Measurements from ENCODE around the gene DCHS1. TPM values are rescaled to one million over a fixed set of nuclear protein-coding genes. Genes with fewer than 3 reads are reported as not detected.

The DCHS1 gene
- total and polyA plus RNA-seq, 9 of the 15 experiments (the other 6 are each of a cell fraction or from before 2014, with no cell fraction given) = 0.04 to 0.49 (median 0.14) TPM; not detected in 2

DNA sequence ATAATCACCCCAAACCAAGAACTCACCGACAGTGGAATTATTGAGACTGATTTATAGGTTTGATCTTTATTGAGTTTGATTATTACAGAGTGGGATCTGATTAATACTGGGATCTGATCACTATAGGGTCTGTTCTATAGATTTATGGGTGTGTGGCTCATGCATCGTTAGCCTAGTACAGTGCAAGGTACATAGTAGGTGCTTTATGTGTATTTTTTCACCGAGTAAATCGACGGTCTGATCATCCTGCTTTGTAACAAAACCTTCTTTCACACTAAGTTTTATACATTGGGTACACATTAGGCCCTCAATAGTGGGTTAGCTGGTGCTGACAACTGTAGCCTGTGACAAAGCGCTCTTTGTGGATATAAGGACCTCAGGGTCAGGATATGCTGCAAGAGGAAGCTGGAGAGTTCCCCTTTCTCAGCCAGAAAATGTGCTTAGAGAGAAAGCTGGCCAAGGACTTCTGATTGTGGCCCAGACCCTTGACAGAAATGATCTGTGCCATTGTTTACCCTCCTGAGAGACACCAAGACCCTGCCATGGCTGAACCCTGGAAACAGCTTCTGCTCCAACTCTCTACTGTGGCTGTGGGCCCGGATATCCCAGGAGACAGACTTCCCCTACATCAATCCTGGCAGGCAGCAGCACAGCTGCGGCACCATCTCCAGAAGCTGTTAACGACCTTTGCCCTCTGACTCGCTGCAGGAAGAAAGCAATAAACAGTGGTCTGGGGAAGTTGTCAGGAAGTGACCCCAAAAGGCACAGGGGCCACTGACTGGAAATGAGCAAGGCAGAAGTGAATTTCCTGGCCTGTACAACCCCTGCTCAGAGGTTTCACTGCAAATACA lies 20.3 kb downstream of the DCHS1 start (continued):
- TF ChIP-seq, protein P1, sequence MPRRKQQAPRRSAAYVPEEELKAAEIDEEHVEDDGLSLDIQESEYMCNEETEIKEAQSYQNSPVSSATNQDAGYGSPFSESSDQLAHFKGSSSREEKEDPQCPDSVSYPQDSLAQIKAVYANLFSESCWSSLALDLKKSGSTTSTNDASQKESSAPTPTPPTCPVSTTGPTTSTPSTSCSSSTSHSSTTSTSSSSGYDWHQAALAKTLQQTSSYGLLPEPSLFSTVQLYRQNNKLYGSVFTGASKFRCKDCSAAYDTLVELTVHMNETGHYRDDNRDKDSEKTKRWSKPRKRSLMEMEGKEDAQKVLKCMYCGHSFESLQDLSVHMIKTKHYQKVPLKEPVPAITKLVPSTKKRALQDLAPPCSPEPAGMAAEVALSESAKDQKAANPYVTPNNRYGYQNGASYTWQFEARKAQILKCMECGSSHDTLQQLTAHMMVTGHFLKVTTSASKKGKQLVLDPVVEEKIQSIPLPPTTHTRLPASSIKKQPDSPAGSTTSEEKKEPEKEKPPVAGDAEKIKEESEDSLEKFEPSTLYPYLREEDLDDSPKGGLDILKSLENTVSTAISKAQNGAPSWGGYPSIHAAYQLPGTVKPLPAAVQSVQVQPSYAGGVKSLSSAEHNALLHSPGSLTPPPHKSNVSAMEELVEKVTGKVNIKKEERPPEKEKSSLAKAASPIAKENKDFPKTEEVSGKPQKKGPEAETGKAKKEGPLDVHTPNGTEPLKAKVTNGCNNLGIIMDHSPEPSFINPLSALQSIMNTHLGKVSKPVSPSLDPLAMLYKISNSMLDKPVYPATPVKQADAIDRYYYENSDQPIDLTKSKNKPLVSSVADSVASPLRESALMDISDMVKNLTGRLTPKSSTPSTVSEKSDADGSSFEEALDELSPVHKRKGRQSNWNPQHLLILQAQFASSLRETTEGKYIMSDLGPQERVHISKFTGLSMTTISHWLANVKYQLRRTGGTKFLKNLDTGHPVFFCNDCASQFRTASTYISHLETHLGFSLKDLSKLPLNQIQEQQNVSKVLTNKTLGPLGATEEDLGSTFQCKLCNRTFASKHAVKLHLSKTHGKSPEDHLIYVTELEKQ (CRISPR knock-in tag; IDR thresholded peaks at IDR 0.05) = no peak
- TF ChIP-seq MYBL2 (IDR thresholded peaks at IDR 0.05; ENCODE audit: low read depth) (no peak), MYBL2 (CRISPR knock-in tag; IDR thresholded peaks at IDR 0.05; ENCODE audit: borderline replicate concordance) (no peak), BRF1 (IDR thresholded peaks at IDR 0.05; ENCODE audit: borderline replicate concordance, extremely low read depth, insufficient read length) (no peak), KAT2B (IDR thresholded peaks at IDR 0.05; ENCODE audit: low read depth, low read length) (no peak), ZNF124 (CRISPR knock-in tag; IDR thresholded peaks at IDR 0.05) (no peak), SMC3 (conservative IDR thresholded peaks at IDR 0.05; ENCODE audit: insufficient read depth, low read depth, low read length) (no peak)
- TF ChIP-seq, protein P2, sequence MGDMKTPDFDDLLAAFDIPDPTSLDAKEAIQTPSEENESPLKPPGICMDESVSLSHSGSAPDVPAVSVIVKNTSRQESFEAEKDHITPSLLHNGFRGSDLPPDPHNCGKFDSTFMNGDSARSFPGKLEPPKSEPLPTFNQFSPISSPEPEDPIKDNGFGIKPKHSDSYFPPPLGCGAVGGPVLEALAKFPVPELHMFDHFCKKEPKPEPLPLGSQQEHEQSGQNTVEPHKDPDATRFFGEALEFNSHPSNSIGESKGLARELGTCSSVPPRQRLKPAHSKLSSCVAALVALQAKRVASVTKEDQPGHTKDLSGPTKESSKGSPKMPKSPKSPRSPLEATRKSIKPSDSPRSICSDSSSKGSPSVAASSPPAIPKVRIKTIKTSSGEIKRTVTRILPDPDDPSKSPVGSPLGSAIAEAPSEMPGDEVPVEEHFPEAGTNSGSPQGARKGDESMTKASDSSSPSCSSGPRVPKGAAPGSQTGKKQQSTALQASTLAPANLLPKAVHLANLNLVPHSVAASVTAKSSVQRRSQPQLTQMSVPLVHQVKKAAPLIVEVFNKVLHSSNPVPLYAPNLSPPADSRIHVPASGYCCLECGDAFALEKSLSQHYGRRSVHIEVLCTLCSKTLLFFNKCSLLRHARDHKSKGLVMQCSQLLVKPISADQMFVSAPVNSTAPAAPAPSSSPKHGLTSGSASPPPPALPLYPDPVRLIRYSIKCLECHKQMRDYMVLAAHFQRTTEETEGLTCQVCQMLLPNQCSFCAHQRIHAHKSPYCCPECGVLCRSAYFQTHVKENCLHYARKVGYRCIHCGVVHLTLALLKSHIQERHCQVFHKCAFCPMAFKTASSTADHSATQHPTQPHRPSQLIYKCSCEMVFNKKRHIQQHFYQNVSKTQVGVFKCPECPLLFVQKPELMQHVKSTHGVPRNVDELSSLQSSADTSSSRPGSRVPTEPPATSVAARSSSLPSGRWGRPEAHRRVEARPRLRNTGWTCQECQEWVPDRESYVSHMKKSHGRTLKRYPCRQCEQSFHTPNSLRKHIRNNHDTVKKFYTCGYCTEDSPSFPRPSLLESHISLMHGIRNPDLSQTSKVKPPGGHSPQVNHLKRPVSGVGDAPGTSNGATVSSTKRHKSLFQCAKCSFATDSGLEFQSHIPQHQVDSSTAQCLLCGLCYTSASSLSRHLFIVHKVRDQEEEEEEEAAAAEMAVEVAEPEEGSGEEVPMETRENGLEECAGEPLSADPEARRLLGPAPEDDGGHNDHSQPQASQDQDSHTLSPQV (IDR thresholded peaks at IDR 0.05) = peak; percentile 57; the same call in 1 of the 2 replicates
- TF ChIP-seq, protein P3, sequence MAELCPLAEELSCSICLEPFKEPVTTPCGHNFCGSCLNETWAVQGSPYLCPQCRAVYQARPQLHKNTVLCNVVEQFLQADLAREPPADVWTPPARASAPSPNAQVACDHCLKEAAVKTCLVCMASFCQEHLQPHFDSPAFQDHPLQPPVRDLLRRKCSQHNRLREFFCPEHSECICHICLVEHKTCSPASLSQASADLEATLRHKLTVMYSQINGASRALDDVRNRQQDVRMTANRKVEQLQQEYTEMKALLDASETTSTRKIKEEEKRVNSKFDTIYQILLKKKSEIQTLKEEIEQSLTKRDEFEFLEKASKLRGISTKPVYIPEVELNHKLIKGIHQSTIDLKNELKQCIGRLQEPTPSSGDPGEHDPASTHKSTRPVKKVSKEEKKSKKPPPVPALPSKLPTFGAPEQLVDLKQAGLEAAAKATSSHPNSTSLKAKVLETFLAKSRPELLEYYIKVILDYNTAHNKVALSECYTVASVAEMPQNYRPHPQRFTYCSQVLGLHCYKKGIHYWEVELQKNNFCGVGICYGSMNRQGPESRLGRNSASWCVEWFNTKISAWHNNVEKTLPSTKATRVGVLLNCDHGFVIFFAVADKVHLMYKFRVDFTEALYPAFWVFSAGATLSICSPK (IDR thresholded peaks at IDR 0.05; ENCODE audit: borderline replicate concordance) = no peak
- TF ChIP-seq, protein P4, sequence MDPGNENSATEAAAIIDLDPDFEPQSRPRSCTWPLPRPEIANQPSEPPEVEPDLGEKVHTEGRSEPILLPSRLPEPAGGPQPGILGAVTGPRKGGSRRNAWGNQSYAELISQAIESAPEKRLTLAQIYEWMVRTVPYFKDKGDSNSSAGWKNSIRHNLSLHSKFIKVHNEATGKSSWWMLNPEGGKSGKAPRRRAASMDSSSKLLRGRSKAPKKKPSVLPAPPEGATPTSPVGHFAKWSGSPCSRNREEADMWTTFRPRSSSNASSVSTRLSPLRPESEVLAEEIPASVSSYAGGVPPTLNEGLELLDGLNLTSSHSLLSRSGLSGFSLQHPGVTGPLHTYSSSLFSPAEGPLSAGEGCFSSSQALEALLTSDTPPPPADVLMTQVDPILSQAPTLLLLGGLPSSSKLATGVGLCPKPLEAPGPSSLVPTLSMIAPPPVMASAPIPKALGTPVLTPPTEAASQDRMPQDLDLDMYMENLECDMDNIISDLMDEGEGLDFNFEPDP (CRISPR knock-in tag; IDR thresholded peaks at IDR 0.05) = no peak
- TF ChIP-seq, protein P5, sequence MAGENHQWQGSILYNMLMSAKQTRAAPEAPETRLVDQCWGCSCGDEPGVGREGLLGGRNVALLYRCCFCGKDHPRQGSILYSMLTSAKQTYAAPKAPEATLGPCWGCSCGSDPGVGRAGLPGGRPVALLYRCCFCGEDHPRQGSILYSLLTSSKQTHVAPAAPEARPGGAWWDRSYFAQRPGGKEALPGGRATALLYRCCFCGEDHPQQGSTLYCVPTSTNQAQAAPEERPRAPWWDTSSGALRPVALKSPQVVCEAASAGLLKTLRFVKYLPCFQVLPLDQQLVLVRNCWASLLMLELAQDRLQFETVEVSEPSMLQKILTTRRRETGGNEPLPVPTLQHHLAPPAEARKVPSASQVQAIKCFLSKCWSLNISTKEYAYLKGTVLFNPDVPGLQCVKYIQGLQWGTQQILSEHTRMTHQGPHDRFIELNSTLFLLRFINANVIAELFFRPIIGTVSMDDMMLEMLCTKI (IDR thresholded peaks at IDR 0.05; ENCODE audit: partially characterized antibody) = no peak

Measured in K562 (cell line).